CD4-positive, alpha-beta T cell treated with Interleukin-12 subunit alpha and Interleukin-12 subunit beta, for 1 hour (primary cell): ENCODE measurements around the gene BUD23.
"Not testable (repeated sequence)": the region's sequence is repeated elsewhere in the genome, so short reads cannot be mapped to it uniquely, and the experiment has no call there.

Source experiments
- DNase-seq: peaks from one replicate; pipeline ENCODE4 v3.0.0-alpha.2; 2020

Gene BUD23

GRCh38 chr7:73722182-73722581, 38.8 kb downstream of the BUD23 start:
- not testable (repeated sequence) for DNase-seq

- no peak for DNase-seq
Measured at GRCh38 chr7:73722785-73723184, 39.4 kb downstream of the BUD23 start.

GRCh38 chr7:73723813-73724212, 40.4 kb downstream of the BUD23 start:
- no peak for DNase-seq

- DNase-seq, result no peak
Measured at GRCh38 chr7:73726083-73726466, 42.7 kb downstream of the BUD23 start.

- no peak for DNase-seq
Measured at GRCh38 chr7:73727952-73728351, 44.6 kb downstream of the BUD23 start.

- no peak for DNase-seq
Measured at GRCh38 chr7:73728551-73728950, 45.2 kb downstream of the BUD23 start.

- no peak for DNase-seq
Measured at GRCh38 chr7:73730485-73730884, 47.1 kb downstream of the BUD23 start.

GRCh38 chr7:73732397-73732796, 49.0 kb downstream of the BUD23 start:
- DNase-seq, result no peak

- peak; percentile 90 for DNase-seq
Measured at GRCh38 chr7:73734619-73735527, 51.5 kb downstream of the BUD23 start.

- no peak for DNase-seq
Measured at GRCh38 chr7:73735528-73735905, 52.1 kb downstream of the BUD23 start.

- no peak for DNase-seq
Measured at GRCh38 chr7:73736885-73737284, 53.5 kb downstream of the BUD23 start.

GRCh38 chr7:73737491-73738219, 54.3 kb downstream of the BUD23 start:
- DNase-seq, result no peak

GRCh38 chr7:73738220-73738611, 54.8 kb downstream of the BUD23 start:
- peak; percentile 69 for DNase-seq

GRCh38 chr7:73738612-73739386, 55.4 kb downstream of the BUD23 start, which contains the start of gene ABHD11:
TSS of gene ABHD11 (minus strand) at chr7:73738802. CDS start at chr7:73738770, 32 bp downstream.
- peak; percentile 98 for DNase-seq

GRCh38 chr7:73739387-73739767, 56.0 kb downstream of the BUD23 start:
- no peak for DNase-seq

GRCh38 chr7:73740212-73740611, 56.8 kb downstream of the BUD23 start:
- DNase-seq, result no peak

- DNase-seq, result no peak
Measured at GRCh38 chr7:73740771-73741170, 57.4 kb downstream of the BUD23 start.

- DNase-seq, result no peak
Measured at GRCh38 chr7:73741600-73741999, 58.2 kb downstream of the BUD23 start.

GRCh38 chr7:73742338-73742752, 58.9 kb downstream of the BUD23 start:
- DNase-seq, result no peak

- DNase-seq, result no peak
Measured at GRCh38 chr7:73742753-73743641, 59.6 kb downstream of the BUD23 start.

- no peak for DNase-seq
Measured at GRCh38 chr7:73746378-73746777, 63.0 kb downstream of the BUD23 start.
